ENCODE results near the gene ZDBF2.
"Not testable (repeated sequence)": the region's sequence is repeated elsewhere in the genome, so short reads cannot be mapped to it uniquely, and the experiment has no call there.

Gene ZDBF2

DNA sequence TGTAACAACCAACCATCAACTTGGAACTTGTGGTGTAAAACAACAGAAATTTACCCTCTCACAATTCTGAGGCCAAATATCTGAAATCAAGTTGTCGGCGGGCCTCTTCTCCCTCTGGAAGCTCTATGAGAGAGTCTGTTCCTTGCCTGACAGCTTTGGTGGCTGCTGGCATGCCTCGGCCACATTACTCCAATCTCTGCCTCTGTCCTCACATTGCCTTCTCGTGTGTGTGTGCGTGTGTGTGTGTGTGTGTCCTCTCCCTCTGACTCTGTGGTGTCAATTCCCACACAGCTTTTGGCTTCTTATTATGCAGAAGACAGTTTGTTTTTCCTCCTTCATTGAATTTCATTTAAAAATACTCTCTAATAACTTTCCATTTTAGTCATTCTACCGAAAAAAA lies 50.4 kb downstream of the ZDBF2 start:
- no peak for DNase-seq

- DNase-seq: no peak
Observed at GRCh38 chr2:206328974-206329373, 54.5 kb downstream of the ZDBF2 start.

- DNase-seq: no peak
Observed at GRCh38 chr2:206336861-206337260, 62.4 kb downstream of the ZDBF2 start.

- DNase-seq: no peak
Observed at GRCh38 chr2:206337956-206338355, 63.5 kb downstream of the ZDBF2 start.

GRCh38 chr2:206341396-206341795 lies 66.9 kb downstream of the ZDBF2 start:
- DNase-seq: no peak

- no peak for DNase-seq
Observed at GRCh38 chr2:206343144-206343543, 68.7 kb downstream of the ZDBF2 start.

DNA sequence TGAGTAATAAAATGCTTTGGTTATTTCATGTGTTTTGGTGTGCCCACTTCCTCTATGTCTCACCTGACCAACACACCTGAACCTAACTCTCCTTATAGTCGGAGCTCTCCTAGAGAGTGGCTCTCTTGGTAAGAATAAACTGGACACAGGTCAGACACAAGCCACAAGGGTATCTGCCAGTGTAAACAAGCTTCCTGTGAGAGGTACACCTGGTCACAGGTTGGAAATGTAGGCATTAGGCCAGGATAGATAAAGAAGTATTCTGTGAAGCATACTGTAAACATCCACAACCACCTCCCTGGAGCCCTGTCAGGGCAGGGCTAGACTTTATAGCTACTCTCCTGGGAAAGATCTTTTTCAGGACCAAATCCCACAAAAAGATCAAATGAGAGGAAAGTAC lies 69.4 kb downstream of the ZDBF2 start:
- no peak for DNase-seq

- no peak for DNase-seq
Observed at GRCh38 chr2:206345606-206346005, 71.1 kb downstream of the ZDBF2 start.

GRCh38 chr2:206349375-206349774 lies 74.9 kb downstream of the ZDBF2 start:
- DNase-seq: no peak

- DNase-seq: no peak
Observed at GRCh38 chr2:206352571-206352970, 78.1 kb downstream of the ZDBF2 start.

GRCh38 chr2:206353685-206354084 lies 79.2 kb downstream of the ZDBF2 start:
- DNase-seq: no peak

DNA sequence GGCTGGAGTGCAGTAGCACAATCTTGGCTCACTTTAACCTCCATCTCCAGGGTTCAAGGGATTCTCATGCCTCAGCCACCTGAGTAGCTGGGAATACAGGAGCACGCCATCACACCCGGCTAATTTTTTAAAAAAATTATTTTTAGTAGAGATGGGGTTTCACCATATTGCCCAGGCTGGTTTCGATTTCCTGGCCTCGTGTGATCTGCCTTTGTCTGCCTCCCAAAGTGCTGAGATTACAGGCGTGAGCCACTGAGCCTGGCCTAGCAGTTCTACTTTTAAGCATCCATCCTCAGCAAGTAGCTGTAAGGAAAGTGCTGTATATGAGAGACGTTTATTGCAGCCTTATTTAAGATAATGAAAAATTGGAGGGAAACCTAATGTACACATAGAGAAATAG lies 79.7 kb downstream of the ZDBF2 start:
- no peak for DNase-seq

DNA sequence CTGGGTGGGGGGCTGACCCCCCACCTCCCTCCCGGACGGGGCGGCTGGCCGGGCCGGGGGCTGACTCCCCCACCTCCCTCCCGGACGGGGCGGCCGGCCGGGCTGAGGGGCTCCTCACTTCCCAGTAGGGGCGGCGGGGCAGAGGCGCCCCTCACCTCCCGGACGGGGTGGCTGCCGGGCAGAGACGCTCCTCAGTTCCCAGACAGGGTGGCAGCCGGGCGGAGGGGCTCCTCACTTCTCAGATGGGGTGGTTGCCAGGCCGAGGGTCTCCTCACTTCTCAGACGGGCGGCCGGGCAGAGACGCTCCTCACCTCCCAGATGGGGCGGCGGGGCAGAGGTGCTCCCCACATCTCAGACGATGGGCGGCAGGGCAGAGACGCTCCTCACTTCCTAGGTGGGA lies 82.4 kb downstream of the ZDBF2 start:
- DNase-seq: not testable (repeated sequence)

DNA sequence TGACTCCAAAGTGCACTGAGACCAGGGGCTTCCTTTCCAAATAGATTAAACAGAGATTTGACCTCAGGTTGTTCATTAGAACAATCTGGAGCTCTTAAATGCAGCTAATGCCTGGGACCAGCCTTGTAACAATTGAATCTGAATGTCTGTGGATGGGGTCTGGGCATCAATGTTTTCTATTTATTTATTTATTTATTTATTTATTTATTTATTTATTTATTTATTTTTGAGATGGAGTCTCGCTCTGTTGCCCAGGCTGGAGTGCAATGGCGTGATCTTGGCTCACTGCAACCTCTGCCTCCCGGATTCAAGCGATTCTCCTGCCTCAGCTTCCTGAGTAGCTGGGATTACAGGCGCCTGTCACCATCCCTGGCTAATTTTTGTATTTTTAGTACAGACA lies 86.4 kb downstream of the ZDBF2 start:
- DNase-seq: not testable (repeated sequence)

GRCh38 chr2:206361407-206362045 lies 87.1 kb downstream of the ZDBF2 start:
- DNase-seq: no peak

Measured in C1 segment of cervical spinal cord (tissue), 14 donors.